HG03108 (cell line): ENCODE results near the gene WSB1.
"Not testable (repeated sequence)": the region's sequence is repeated elsewhere in the genome, so short reads cannot be mapped to it uniquely, and the experiment has no call there.

ENCODE experiments used
- ATAC-seq: cut with Tn5 transposase; IDR thresholded peaks from one replicate; pipeline ENCODE4 v1.9.1; 2021; ENCODE audit warnings: moderate library complexity; ENCODE audit not compliant: unreplicated experiment

Gene WSB1

DNA sequence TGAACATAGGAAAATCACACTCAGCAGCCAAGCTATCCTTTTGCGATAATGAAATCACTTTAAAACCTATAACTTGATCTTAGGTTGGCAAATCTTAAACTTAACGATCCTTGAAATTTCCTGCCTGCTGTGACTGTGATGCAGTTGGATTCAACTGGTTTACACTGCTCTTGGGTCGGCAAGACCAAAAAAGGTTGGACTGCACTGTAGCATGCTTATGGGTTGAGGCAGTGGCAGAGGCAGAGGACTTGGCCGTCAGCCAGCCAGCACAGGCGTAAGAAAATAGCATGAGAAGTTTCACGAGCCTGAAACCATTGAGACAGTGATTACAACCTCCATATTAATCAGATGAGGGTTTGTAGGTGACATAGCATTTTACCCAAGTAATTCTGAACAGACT, 21.4 kb downstream of the WSB1 start:
- no peak for ATAC-seq

DNA sequence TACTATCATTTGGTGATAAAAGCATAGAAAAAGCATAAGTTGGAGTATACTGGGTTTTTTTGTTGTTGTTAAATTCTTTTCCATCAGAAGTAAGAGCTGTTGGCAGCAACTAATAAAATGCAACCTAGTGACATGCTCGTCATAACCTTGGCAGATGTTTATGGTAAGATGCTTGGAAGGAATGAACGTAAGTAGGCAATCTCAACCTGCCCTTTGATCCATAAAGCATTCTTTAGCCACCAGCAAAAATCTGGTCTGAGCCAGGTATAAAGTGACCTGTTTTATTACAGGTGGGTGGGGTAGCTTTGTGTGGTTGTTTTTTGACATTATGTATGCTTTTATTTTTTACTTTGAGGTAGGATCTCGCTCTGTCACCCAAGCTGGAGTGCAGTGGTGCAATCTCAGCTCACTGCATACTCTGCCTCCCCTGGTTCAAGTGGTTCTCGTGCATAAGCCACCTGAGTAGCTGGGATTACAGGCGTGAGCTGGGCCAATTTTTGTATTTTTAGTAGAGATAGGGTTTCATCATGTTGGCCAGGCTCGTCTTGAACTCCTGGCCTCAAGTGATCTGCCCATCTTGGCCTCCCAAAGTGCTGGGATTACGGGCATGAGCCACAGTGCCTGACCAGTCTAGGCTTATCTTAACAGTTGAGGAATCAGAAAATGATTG, 22.0 kb downstream of the WSB1 start:
- no peak for ATAC-seq

- ATAC-seq = no peak
These were observed 24.3 kb downstream of the WSB1 start for GRCh38 chr17:27318228-27318627.

DNA sequence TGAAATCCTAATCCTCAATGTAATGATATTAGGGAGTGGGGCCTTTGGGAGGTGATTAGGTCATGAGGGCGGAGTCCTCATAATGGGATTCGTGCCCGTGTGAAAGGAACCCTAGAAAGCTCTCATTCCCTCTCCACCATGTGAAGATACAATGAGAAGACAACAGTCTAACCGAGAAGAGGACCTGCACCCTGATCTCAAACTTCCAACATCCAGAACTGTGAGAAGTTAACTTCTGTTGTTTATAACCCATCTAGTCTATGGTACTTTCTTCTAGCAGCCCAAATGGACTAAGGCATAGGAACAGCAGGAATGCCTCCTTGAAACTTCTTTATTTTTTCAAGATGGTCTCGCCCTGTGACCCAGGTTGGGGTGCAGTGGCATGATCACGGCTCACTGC, 24.7 kb downstream of the WSB1 start:
- no peak for ATAC-seq

DNA sequence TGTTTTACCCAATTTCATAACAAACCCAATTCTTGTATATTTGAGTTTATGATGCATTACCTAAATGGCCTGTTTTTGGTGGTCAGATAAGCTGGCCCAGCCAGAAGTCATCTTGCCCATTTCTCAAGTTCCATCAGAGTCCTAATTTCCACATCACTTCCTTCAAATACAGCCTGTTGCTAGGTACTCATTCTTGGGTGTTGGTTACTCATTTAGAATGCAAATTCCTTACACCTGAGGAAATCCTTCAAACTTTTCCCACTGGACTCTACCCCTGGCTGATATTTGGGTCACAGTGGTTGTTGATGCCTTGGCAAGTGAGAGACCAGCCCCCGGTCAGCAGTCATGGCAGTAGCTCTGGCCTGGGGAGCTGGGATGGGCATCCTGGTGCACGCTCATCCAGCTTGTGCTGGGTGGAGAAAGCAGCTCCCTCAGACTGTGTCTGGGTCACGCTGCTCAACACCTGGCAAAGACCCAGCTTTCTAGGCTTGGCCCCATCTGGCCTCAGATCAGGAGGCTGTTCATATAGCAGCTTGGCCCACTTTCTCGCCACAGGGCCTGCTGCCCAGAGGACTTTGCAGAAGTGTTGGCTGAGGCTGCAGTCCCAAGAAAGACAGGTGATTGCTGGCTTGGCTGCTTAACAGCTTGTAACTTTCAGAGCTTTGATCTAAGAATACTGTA, 25.8 kb downstream of the WSB1 start:
- ATAC-seq = no peak

DNA sequence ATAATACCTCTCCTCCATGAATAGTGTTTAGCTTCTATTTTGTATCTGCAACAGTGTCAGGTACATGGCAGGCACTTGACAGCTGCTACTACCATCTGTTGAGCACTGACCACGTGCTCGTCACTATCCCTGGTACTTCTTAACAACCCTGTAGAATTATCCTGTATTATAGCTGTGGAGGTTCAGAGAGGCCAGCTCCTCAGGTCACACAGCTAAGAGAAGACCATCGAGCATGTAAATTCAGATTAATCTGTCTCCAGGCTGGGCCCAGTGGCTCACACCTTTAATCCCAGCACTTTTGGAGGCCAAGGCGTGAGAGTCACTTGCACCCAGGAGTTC, 26.3 kb downstream of the WSB1 start:
- ATAC-seq = no peak

GRCh38 chr17:27321372-27321771, 27.5 kb downstream of the WSB1 start:
- ATAC-seq = no peak

DNA sequence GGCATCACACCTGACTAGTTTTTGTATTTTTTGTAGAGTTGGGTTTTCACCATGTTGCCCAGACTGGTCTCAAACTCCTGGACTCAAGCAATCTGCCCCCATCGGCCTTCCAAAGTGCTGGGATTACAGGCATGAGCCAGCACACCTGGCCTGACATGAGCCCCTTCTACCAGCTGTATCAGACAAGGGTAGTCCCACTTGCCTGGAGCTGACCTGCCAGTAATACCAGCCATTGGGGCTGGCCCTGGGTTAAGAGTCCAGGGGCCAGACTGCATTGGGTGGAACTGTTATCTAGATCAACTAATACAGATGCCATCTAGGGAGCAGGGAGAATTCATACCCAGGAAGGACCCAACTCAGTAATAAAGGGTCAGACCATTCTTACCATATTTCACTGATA, 28.1 kb downstream of the WSB1 start:
- ATAC-seq = no peak

DNA sequence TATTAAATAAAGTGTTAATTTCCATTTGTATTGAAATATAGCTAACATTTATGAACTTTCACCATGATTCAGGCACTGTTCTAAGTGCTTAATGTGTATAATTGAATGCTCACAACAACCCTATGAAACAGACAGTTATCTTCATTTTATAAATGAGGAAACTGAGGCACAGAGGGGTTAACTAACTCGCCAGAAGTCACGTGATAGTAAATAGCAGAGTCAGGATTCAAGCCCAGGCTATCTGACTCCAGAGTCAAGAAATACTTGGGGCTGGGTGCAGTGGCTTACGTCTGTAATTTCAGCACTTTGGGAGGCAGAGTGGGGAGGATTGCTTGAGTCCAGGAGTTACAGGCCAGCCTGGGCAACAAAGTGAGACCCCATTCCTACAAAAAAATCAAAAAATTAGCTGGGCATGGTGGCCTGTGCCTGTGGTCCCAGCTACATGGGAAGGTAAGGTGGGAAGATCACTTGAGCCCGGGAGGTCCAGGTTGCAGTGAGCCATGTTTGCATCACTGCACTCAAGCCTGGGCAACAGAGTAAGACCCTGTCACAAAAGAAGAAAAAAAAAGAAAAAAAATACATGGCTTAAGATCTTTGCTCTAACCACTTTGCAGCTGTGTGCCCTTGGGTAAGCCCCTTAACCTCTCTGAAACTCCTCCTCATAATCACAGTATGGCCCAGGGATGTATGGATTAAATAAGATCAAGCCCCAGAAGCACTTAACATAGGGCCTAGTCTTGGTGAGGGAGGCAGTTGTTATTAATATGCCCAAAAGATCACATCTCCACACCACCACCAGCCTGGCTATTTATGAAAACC, 29.0 kb downstream of the WSB1 start:
- no peak for ATAC-seq

- no peak for ATAC-seq
These were observed 29.8 kb downstream of the WSB1 start for GRCh38 chr17:27323538-27324215.

GRCh38 chr17:27324771-27325339, 30.9 kb downstream of the WSB1 start:
- no peak for ATAC-seq

- no peak for ATAC-seq
These were observed 32.1 kb downstream of the WSB1 start for GRCh38 chr17:27326051-27326450.

DNA sequence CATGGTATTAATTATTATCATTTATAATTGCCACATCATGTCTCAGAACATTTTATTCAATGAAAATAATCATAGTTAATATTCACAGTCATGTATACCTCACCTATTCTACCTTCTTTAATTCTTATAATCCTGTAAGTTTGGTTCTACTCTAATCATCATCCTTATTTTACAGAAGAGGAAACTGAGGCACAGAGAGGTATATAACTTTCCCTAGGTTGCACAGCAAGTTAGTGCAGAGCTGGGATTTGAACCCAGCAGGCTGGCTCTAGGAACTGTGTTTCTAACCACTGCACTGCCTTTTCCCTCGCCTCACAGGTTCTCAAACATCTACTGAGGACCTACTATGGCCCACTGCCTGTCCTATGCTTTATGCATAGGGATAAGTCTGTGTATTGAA, 32.7 kb downstream of the WSB1 start:
- no peak for ATAC-seq

DNA sequence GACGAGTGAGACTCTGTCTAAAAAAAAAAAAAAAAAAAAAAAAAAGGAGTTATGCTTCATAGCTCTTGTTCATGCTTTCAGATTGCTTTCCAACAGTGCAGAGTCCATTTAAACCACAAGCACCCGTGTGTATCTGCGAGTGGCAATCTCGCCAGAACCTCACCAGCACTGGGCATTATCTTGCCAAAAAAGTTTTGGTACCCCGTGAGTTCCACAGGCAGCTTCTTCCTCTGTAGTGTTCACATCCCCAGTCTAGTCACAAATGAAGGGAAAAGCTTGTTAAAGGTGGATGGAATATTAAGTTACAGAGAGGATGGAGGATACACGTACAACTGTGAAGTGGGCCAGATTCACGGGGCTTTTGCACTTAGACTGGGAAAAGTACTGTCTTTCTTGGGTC, 33.5 kb downstream of the WSB1 start:
- ATAC-seq = no peak

DNA sequence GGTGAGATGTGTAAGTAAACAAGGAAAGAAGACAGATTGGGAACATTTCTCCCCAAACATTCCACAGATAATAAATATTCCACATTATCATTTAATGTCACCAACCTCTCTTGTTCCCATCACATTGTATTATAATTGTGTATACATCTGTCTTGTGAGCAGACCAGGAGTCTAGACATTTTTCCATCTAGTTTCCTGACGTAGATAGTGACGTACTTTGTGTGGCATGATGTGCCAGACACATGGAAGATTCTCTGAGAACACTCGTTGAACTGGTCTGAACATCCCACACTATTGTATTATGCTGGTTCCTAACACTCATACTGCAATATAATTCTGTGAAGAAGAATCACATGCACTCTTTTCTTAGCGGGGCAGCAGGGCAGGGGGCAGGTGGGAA, 34.0 kb downstream of the WSB1 start:
- ATAC-seq = no peak

DNA sequence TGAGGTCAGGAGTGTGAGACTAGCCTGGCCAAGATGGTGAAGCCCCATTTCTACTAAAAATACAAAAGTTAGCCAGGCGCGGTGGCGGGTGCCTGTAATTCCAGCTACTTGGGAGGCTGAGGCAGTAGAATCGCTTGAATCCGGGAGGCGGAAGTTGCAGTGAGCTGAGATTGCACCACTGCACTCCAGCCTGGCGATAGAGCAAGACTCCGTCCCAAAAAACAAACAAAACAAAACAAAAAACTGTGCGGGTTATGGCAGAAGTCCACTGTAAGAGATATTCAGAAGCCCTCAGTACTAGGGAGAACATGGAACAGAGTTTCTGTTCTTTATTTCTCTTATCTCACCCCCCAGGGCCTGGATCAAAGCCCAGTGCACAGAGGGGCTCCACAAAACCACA, 34.8 kb downstream of the WSB1 start:
- ATAC-seq = not testable (repeated sequence)

- ATAC-seq = no peak
These were observed 35.4 kb downstream of the WSB1 start for GRCh38 chr17:27329146-27329805.

DNA sequence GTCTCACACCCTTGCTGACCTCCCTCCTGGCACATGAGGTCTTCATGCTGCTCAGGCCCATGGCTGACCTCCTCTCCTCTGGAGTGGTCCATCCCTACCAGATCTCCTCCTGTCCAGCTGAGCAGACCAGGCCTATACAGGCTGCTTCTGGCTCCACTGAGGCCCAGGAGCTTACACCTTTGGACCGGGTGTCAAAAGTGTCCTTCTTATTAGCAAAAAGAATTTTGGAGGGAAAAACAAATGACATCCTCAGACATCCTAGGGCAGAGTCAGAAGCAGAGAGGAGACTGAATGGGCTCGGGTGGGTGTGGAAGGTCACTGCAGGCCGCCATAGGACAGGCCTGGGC, 38.1 kb downstream of the WSB1 start:
- no peak for ATAC-seq

DNA sequence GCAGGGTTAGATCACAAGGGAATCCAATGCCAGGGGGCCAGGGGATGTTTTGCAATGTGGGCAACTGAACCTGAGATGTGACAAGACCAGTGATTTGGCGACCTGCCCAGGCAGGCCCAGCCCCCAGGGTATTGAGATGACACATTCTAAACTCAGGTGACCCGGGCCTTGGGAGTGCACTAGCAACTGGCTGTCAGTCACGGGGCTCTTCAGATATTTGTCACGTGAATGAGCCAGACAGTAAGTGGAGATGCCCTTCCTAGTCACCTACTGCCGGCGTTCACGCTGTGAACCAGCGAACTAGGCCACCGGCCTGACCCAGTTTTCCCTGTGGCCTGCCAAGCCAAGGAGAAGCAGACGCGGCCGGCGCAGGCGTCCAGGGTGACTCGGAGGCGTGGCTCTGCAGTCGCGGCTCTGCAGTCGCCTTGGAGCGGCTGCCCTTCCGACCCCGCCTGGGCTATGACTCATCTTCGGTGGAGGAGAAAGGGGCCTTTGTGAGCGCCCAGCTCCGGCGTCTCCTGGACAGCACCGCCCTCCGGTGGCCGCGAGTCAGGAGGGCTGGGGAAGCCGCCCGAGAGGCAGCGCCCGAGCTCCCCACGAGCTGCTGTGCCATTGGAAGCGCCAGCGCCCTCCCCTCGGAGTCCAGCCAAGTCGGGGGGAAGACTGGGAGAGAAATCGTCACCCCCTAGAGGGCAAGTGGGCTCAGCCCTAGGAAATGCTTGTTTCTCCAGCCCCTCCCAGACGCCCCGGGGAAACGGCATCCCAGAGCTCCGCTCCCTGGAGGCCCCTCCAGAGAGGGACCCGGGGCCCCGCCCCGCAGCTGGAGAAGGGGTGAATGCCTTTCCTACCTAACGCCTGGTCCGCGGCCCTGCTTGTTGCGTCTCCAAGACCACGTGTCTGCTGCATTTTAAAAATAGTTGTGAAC, 38.8 kb downstream of the WSB1 start:
- ATAC-seq = peak; percentile 83
